Measurements from ENCODE around the gene KRTAP10-2.

The KRTAP10-2 gene

DNA sequence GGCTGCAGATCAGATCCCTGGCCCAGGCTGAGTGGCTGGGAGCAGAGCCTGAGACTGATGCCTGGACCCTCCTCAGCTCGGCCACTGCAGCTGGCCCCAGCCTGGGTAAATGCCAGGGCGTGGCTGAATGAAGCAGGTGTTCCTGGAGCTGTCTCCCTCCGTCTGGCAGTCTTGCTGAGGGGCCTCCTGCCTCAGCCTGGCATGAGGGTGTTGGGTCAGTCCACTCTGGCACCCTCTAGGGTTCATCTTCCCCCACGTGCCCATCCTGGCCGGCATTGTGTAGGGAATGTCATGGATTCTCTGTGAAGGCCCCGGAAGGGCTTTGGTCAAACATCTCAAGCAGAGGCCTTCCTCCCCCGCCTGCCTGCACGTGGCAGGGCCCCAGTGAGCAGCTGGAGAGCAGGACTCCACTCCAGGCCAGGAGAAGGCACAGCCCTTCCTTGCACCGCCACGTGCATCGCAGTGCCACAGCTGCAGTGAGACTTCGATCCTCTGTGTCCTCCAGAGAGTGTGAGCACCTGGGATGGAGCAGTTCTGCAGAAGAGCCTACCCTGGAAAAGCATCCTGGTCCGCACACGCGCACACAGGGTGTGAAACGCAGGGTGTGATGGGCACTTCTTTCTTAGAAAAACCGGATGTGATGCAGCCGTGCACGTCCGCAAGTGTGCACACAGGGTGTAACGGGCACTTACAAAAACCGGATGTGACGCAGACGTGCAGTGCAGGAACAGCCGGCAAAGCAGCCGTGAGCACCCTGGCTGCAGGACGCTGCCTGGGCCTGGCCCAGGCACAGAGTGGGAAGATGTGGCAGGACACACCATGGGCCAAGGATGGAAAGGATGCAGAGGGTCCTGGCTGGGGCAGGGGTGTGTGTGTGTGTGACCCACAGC, 17.6 kb upstream of the KRTAP10-2 start:
- no peak for DNase-seq (ENCODE audit: low read depth)
- no peak for TF ChIP-seq CTCF (IDR thresholded peaks at IDR 0.05; ENCODE audit: low read depth, low read length, missing control alignments)
- H3K4me3 ChIP-seq (ENCODE audit: low read depth, low read length) = no peak overlapping the region

GRCh38 chr21:44568261-44568660, 17.0 kb upstream of the KRTAP10-2 start:
- no peak overlapping the region for H3K4me3 ChIP-seq (ENCODE audit: low read depth, low read length)
- TF ChIP-seq CTCF (IDR thresholded peaks at IDR 0.05; ENCODE audit: low read depth, low read length, missing control alignments) = no peak
- DNase-seq (ENCODE audit: low read depth) = no peak

DNA sequence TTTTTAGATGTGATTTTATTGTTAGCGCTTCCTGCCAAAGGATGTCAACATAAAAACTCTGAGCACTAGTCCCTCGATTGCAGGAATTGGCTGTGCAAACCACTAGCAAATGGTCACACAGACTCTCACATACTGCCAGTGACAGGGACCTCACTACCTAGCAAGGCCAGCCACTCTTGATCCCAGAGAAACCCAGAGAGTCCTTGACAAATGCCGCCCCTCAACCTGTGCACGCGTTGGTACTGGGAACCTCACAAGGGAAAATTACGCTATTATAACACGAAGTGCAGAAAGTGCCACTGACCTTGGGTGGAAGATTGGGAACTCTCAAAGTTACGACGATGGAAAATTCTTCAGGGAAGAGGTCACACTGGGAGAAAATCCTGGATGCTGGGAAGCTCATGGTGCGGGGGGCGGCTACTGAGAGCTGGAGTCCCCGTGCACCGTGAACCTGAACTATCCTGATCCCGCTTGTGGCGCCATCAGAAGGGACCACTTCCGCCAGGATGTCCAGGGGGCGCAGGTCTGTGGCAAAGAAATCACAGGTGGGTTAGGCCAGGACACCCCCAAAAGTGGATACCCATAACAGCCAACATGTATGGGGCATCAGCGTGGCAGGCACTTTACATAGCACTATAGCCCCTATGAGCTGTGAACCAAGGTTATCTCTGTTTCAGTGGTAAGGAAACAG, 16.3 kb upstream of the KRTAP10-2 start:
- no peak overlapping the region for H3K4me3 ChIP-seq (ENCODE audit: low read depth, low read length)
- DNase-seq (ENCODE audit: low read depth) = no peak
- TF ChIP-seq CTCF (IDR thresholded peaks at IDR 0.05; ENCODE audit: low read depth, low read length, missing control alignments) = no peak

GRCh38 chr21:44566403-44566802, 15.1 kb upstream of the KRTAP10-2 start:
- no peak overlapping the region for H3K4me3 ChIP-seq (ENCODE audit: low read depth, low read length)
- no peak for DNase-seq (ENCODE audit: low read depth)
- no peak for TF ChIP-seq CTCF (IDR thresholded peaks at IDR 0.05; ENCODE audit: low read depth, low read length, missing control alignments)

DNA sequence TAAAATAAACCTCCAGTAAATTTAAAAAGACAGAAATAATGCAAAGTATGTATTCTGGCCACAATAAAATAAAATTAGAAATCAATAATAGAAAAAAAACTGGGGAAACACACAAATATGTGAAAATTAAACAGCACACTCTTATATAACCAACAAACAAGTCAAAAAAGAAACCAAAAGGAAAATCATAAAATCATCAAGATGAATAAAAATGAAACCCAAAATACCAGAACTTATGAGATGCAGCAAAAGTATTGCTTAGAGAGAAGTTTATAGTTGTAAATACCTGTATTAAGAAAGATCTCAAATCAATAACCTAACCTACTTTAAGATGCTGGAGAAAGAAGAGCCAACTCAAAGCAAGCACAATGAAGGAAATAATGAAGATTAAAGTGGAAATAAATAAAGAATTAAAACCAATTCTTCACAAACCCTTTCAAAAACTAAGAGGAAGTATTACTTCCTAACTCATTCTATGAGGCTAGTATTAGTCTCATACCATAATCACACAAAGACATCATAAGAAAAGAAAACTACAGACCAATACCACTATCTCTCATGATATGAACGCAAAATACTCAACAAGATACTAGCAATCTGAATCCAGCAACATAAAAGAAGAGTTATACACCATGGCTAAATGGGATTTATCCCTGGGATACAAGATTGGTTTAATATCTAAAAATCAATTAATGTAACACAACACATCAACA, 13.7 kb upstream of the KRTAP10-2 start:
- DNase-seq (ENCODE audit: low read depth) = no peak
- TF ChIP-seq CTCF (IDR thresholded peaks at IDR 0.05; ENCODE audit: low read depth, low read length, missing control alignments) = no peak
- H3K4me3 ChIP-seq (ENCODE audit: low read depth, low read length) = no peak overlapping the region

DNA sequence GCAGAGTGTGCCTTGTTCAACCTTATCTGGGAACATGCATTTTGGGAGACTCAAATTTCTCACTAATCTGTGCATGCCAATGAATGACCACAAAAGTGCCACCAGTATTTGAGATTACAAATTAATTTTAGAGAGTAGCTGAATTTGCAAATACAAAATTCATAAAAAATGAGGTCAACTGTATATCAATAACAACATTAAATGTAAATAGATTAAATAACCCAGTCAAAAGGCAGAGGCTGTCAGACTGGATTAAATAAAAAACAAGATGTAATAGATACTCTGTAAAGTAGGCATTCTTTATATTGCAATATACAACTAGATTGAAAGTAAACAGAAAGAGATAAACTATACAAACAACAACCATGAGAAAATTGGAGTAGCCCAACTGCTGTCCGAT, 12.8 kb upstream of the KRTAP10-2 start:
- no peak overlapping the region for H3K4me3 ChIP-seq (ENCODE audit: low read depth, low read length)
- TF ChIP-seq CTCF (IDR thresholded peaks at IDR 0.05; ENCODE audit: low read depth, low read length, missing control alignments) = no peak
- no peak for DNase-seq (ENCODE audit: low read depth)
